K562 (cell line): ENCODE data around the gene ELMO1. TPM values are rescaled to one million over a fixed set of nuclear protein-coding genes. Genes with fewer than 3 reads are reported as not detected.

ENCODE experiments used
- ATAC-seq: fragments of 200-7000 bp; cut with Tn5 transposase; 3 replicates; pipeline ENCODE4 v1.9.1; 2020; ENCODE audit warnings: moderate library complexity
- BruUV-seq: library from RNA; stranded (reverse); fragments of 400-500 nt; replicated peaks from 2 replicates; lab custom pipeline; 2021; lab: Mats Ljungman, UMichigan
- CTCF ChIA-PET: fragments of 300-600 bp; formaldehyde crosslinking; extraction: SDS; loops from one replicate; lab custom pipeline; 2021; ENCODE audit warnings: low intra/inter-chr PET ratio; lab: Yijun Ruan, JAX
- POLR2A ChIA-PET: fragments of 300-600, 350-650 bp; sonication (Branson Sonifier 250); formaldehyde crosslinking; extraction: SDS; loops from one replicate; lab custom pipeline; 2021; ENCODE audit warnings: antibody characterized with exemption, inconsistent platforms; lab: Yijun Ruan, JAX
- DNase-seq, 4 experiments: peaks; one replicate each; pipeline versions ENCODE4 v3.0.0 to v3.0.0-alpha.2; 2011 to 2018; ENCODE audit warnings: low spot score in 3 of 4, mixed read lengths in 3 of 4; ENCODE audit errors: extremely low read depth in 1 of 4
- FAIRE-seq: peaks from 2 replicates; lab custom pipeline; 2011; peaks lifted over from hg19 to GRCh38; lab: Jason Lieb, UNC
- H2AFZ ChIP-seq: 2 replicates; pipeline ENCODE4 v1.6.0; 2011; ENCODE audit warnings: low read depth, low read length, control low read depth, inconsistent platforms
- H3K27ac ChIP-seq: fragments of 200-600 bp; 3 replicates; pipeline ENCODE4 v1.8.0; 2011; ENCODE audit warnings: low read depth, mild to moderate bottlenecking, control low read depth, inconsistent platforms, low read length, moderate library complexity, mixed read lengths; ENCODE audit errors: extremely low read depth
- H3K27me3 ChIP-seq, 2 experiments: fragments of 300-600 bp in 1 of 2; 2 replicates in 1 of 2; 3 replicates in 1 of 2; pipeline versions ENCODE4 v1.6.0 to v1.8.0; 2011; ENCODE audit warnings: inconsistent platforms in 2 of 2, low read length in 2 of 2, mild to moderate bottlenecking in 1 of 2, mixed read lengths in 1 of 2, moderate library complexity in 1 of 2; ENCODE audit not compliant: control insufficient read depth in 2 of 2, insufficient read depth in 2 of 2
- H3K36me3 ChIP-seq: fragments of 300-600 bp; 3 replicates; pipeline ENCODE4 v1.8.0; 2011; ENCODE audit warnings: mild to moderate bottlenecking, low read length, inconsistent platforms; ENCODE audit not compliant: control insufficient read depth, insufficient read depth
- H3K4me1 ChIP-seq, 2 experiments: fragments of 200-600 bp in 1 of 2; replicated peaks in 1 of 2; 2 replicates in 1 of 2; 3 replicates in 1 of 2; pipeline versions ENCODE4 v1.5.1 to v1.8.0; 2011; ENCODE audit warnings: inconsistent platforms in 2 of 2, low read length in 2 of 2, mild to moderate bottlenecking in 1 of 2, mixed read lengths in 1 of 2, moderate library complexity in 1 of 2; ENCODE audit not compliant: control insufficient read depth in 2 of 2, insufficient read depth in 2 of 2
- H3K4me2 ChIP-seq: 2 replicates; pipeline ENCODE4 v1.6.1; 2011; ENCODE audit warnings: low read length, control low read depth, inconsistent platforms, mixed read lengths; ENCODE audit not compliant: insufficient read depth
- H3K4me3 ChIP-seq: fragments of 200-600 bp; sonication (generic), shearing (Covaris generic); 2 replicates; pipeline ENCODE4 v1.5.1; 2016; ENCODE audit warnings: control low read depth, inconsistent platforms
- H3K79me2 ChIP-seq: fragments of 200-600 bp; 3 replicates; pipeline ENCODE4 v1.8.0; 2011; ENCODE audit warnings: low read length, inconsistent platforms; ENCODE audit not compliant: control insufficient read depth, insufficient read depth
- H3K9ac ChIP-seq, 2 experiments: 2 replicates each; pipeline versions ENCODE4 v1.6.0 to v1.6.1; 2011; ENCODE audit warnings: low read depth in 2 of 2, low read length in 2 of 2, control low read depth in 1 of 2, inconsistent platforms in 1 of 2, mild to moderate bottlenecking in 1 of 2, mixed read lengths in 1 of 2; ENCODE audit not compliant: insufficient read depth in 1 of 2
- H3K9me1 ChIP-seq: one replicate; pipeline ENCODE4 v1.6.0; 2011; ENCODE audit warnings: inconsistent platforms, mild to moderate bottlenecking, low read length, moderate library complexity; ENCODE audit not compliant: control insufficient read depth, insufficient read depth
- H3K9me3 ChIP-seq: replicated peaks from 2 replicates; pipeline ENCODE4 v1.5.1; 2011; ENCODE audit warnings: low read depth, low read length, inconsistent platforms; ENCODE audit not compliant: control insufficient read depth, insufficient read depth
- H4K20me1 ChIP-seq: replicated peaks from 2 replicates; pipeline ENCODE4 v1.6.1; 2011; ENCODE audit warnings: low read length, inconsistent platforms, mixed read lengths; ENCODE audit not compliant: control insufficient read depth, insufficient read depth
- ARID1B ChIP-seq: fragments of 450-650 bp; IDR thresholded peaks from 2 replicates; pipeline ENCODE4 v1.6.1; 2016; ENCODE audit warnings: antibody characterized with exemption, mild to moderate bottlenecking, inconsistent platforms
- BRCA1 ChIP-seq, 2 experiments: fragments of 450-650 bp in 1 of 2; sonication (generic) in 1 of 2; formaldehyde crosslinking in 1 of 2; IDR thresholded peaks; 2 replicates each; pipeline versions ENCODE4 v1.5.0 to v1.6.1; 2017 to 2020; ENCODE audit warnings: mild to moderate bottlenecking in 1 of 2, missing genetic modification reagents in 1 of 2
- ESRRA ChIP-seq: fragments of 450-650 bp; IDR thresholded peaks from 2 replicates; pipeline ENCODE4 v1.6.1; 2014; ENCODE audit warnings: low read depth, mild to moderate bottlenecking, moderate library complexity, borderline replicate concordance
- HDAC1 ChIP-seq, 2 experiments: fragments of 450-650 bp; IDR thresholded peaks; 2 replicates each; pipeline ENCODE4 v1.6.1; 2016 to 2017; ENCODE audit warnings: inconsistent platforms in 1 of 2, mild to moderate bottlenecking in 1 of 2, moderate library complexity in 1 of 2
- HMG20B ChIP-seq: fragments of 250-450 bp; sonication (Bioruptor Pico); IDR thresholded peaks from 2 replicates; pipeline ENCODE4 v1.5.0; 2021; ENCODE audit warnings: mild to moderate bottlenecking
- MCM2 ChIP-seq: fragments of 450-650 bp; IDR thresholded peaks from 2 replicates; pipeline ENCODE4 v1.6.1; 2017; ENCODE audit warnings: low read depth, mild to moderate bottlenecking
- NCOR1 ChIP-seq: fragments of 450-650 bp; IDR thresholded peaks from 2 replicates; pipeline ENCODE4 v1.6.1; 2016; ENCODE audit warnings: mild to moderate bottlenecking, moderate library complexity
- RBM25 ChIP-seq: fragments of 200-400 bp; formaldehyde crosslinking; IDR thresholded peaks from 2 replicates; pipeline ENCODE4 v1.6.1; 2018; ENCODE audit warnings: low read length, low read depth, moderate library complexity; ENCODE audit not compliant: severe bottlenecking
- RFX5 ChIP-seq: IDR thresholded peaks from 2 replicates; pipeline ENCODE4 v1.6.1; 2011; ENCODE audit warnings: low read depth, mild to moderate bottlenecking, improper control_type of control experiment, low read length
- SRSF9 ChIP-seq: fragments of 200-400 bp; formaldehyde crosslinking; IDR thresholded peaks from 2 replicates; pipeline ENCODE4 v1.6.1; 2017; ENCODE audit warnings: low read depth, low read length, borderline replicate concordance
- TAF9B ChIP-seq: fragments of 450-650 bp; IDR thresholded peaks from 2 replicates; pipeline ENCODE4 v1.6.1; 2018; ENCODE audit warnings: mild to moderate bottlenecking; ENCODE audit not compliant: partially characterized antibody
- TBL1XR1 ChIP-seq, 2 experiments: IDR thresholded peaks; 2 replicates each; pipeline ENCODE4 v1.6.1; 2012; ENCODE audit warnings: improper control_type of control experiment in 2 of 2, low read length in 2 of 2, mild to moderate bottlenecking in 1 of 2
- TCF7 ChIP-seq: sonication (generic); IDR thresholded peaks from 2 replicates; pipeline ENCODE4 v1.6.1; 2016; ENCODE audit warnings: antibody characterized with exemption, borderline replicate concordance
- ZNF785 ChIP-seq: fragments of 250-450 bp; sonication (Bioruptor Pico); IDR thresholded peaks from 2 replicates; pipeline ENCODE4 v1.4.0; 2020; ENCODE audit warnings: mild to moderate bottlenecking
- WGBS: fragments of 100-300 bp; shearing (Covaris generic); methylation state at CpG from one replicate; pipeline ENCODE4 v1.1.6; 2016; ENCODE audit warnings: low coverage, mixed read lengths; ENCODE audit not compliant: insufficient coverage; ENCODE audit errors: missing lambda C conversion rate; 5-methylcytosine and 5-hydroxymethylcytosine counted together
- in situ Hi-C: fragments of 300-500 bp; cut with MboI; formaldehyde crosslinking; loops from 4 replicates; pipeline ENCODE4 v1.15.0; 2018; ENCODE audit warnings: inconsistent platforms, mixed read lengths
- intact Hi-C: fragments of 100-400 bp; cut with micrococcal nuclease; formaldehyde crosslinking; loops from 2 replicates; pipeline ENCODE4 v1.14.2; 2022
- polyA plus RNA-seq, 8 experiments: library from polyadenylated mRNA; depleted of rRNA in 4 of 8; stranded (reverse) in 5 of 8; unstranded in 3 of 8; fragments of >200 nt; fragmentation: Nextera tagmentation in 2 of 8; fragmentation: Illumina TruSeq in 1 of 8; extraction: Ambion mirVana in 2 of 8; extraction: Trizol in 1 of 8; gene quantifications; 2 replicates each; pipeline versions ENCODE4 v1.2.1 to v1.2.3, GENCODE V29; 2011 to 2014; ENCODE audit warnings: inconsistent platforms in 1 of 8, missing spikeins in 1 of 8
- total RNA-seq, 7 experiments: library from RNA; depleted of rRNA in 6 of 7; stranded (reverse); fragments of >200 nt in 6 of 7; fragmentation: Illumina TruSeq in 2 of 7; extraction: Trizol in 2 of 7; gene quantifications; 2 replicates each; pipeline versions ENCODE4 v1.2.1 to v1.2.3, GENCODE V29; 2011 to 2021; ENCODE audit warnings: low replicate concordance in 1 of 7
- TF ChIP-seq, protein P1 (sequence below): fragments of 250-450 bp; sonication (Bioruptor Pico); IDR thresholded peaks from 2 replicates; pipeline ENCODE4 v1.4.0; 2020; ENCODE audit warnings: mild to moderate bottlenecking, moderate library complexity, borderline replicate concordance

The ELMO1 gene
- total and polyA plus RNA-seq, 9 of the 15 experiments (the other 6 are each of a cell fraction or from before 2014, with no cell fraction given), result 0.36 to 7.2 (median 3.6) TPM

- no peak overlapping the region for H3K4me2 ChIP-seq
- no peaks in the 10 kb centered on the region for H3K9me3 ChIP-seq
- POLR2A ChIA-PET, result no interaction called here
- no peak overlapping the region for H3K27ac ChIP-seq
- no peak overlapping the region for H2AFZ ChIP-seq
- 0% methylated on average over 6 of the region's 6 CpGs for WGBS
- H4K20me1 ChIP-seq, result no peaks in the 10 kb centered on the region
- no peaks in the 10 kb centered on the region for H3K79me2 ChIP-seq
- BruUV-seq, result no TSS peak
- H3K9ac ChIP-seq, result no peak overlapping the region
- DNase-seq, result no peak
- no peaks in the 10 kb centered on the region for H3K36me3 ChIP-seq
- no peaks in the 10 kb centered on the region for H3K9me1 ChIP-seq
- no peak overlapping the region for H3K4me3 ChIP-seq
- in situ Hi-C loops, result no loop called here
- no peaks in the 10 kb centered on the region for H3K4me1 ChIP-seq
- TF ChIP-seq RFX5 (no peak), ESRRA (no peak), SRSF9 (no peak), RBM25 (no peak), HDAC1 (IDR thresholded peaks at IDR 0.05) (no peak), NCOR1 (no peak), ARID1B (no peak), TCF7 (no peak), MCM2 (no peak), TAF9B (no peak), HMG20B (CRISPR knock-in tag) (no peak), ZNF785 (no peak), BRCA1 (IDR thresholded peaks at IDR 0.05) (no peak), BRCA1 (CRISPR knock-in tag; IDR thresholded peaks at IDR 0.05) (no peak), TBL1XR1 (IDR thresholded peaks at IDR 0.05; ENCODE audit: low read length in 2 of 2) (no peak)
- TF ChIP-seq, protein P1, sequence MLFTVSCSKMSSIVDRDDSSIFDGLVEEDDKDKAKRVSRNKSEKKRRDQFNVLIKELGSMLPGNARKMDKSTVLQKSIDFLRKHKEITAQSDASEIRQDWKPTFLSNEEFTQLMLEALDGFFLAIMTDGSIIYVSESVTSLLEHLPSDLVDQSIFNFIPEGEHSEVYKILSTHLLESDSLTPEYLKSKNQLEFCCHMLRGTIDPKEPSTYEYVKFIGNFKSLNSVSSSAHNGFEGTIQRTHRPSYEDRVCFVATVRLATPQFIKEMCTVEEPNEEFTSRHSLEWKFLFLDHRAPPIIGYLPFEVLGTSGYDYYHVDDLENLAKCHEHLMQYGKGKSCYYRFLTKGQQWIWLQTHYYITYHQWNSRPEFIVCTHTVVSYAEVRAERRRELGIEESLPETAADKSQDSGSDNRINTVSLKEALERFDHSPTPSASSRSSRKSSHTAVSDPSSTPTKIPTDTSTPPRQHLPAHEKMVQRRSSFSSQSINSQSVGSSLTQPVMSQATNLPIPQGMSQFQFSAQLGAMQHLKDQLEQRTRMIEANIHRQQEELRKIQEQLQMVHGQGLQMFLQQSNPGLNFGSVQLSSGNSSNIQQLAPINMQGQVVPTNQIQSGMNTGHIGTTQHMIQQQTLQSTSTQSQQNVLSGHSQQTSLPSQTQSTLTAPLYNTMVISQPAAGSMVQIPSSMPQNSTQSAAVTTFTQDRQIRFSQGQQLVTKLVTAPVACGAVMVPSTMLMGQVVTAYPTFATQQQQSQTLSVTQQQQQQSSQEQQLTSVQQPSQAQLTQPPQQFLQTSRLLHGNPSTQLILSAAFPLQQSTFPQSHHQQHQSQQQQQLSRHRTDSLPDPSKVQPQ (CRISPR knock-in tag), result no peak
- ATAC-seq, result no peak
- no peak for FAIRE-seq
- H3K27me3 ChIP-seq, result no peaks in the 10 kb centered on the region
- CTCF ChIA-PET, result no interaction called here
- intact Hi-C loops, result no loop called here
Observed at GRCh38 chr7:37497576-37497975, 48.9 kb upstream of the ELMO1 start.
